IMR-90 (cell line): ENCODE data around the gene PPFIA2. TPM values are rescaled to one million over a fixed set of nuclear protein-coding genes. Genes with fewer than 3 reads are reported as not detected.

Experiments used
- ATAC-seq: fragments of 200-7000 bp; cut with Tn5 transposase; 2 replicates; pipeline ENCODE4 v1.9.1; 2020; ENCODE audit warnings: low read depth, mild to moderate bottlenecking, moderate library complexity
- BruUV-seq: library from RNA; stranded (reverse); fragments of 400-500 nt; replicated peaks from 2 replicates; lab custom pipeline; 2021; lab: Mats Ljungman, UMichigan
- CTCF ChIA-PET: fragments of 300-600 bp; formaldehyde crosslinking; extraction: SDS; loops from one replicate; lab custom pipeline; 2021; ENCODE audit warnings: antibody characterized with exemption; lab: Yijun Ruan, JAX
- POLR2A ChIA-PET: fragments of 300-600 bp; sonication (Branson Sonifier 250); formaldehyde crosslinking; loops from one replicate; lab custom pipeline; 2022; ENCODE audit warnings: antibody characterized with exemption; ENCODE audit not compliant: unreplicated experiment; lab: Charles Lee
- DNase-seq: peaks from one replicate; pipeline ENCODE4 v3.0.0; 2013
- H2AFZ ChIP-seq: replicated peaks from 2 replicates; pipeline ENCODE3; 2013; ENCODE audit warnings: low read length, mild to moderate bottlenecking; ENCODE audit not compliant: poor library complexity
- H2AK5ac ChIP-seq: 2 replicates; pipeline ENCODE4 v1.6.1; 2013; ENCODE audit warnings: low read depth, low read length, inconsistent platforms
- H2AK9ac ChIP-seq: replicated peaks from 2 replicates; pipeline ENCODE3; 2013; ENCODE audit warnings: mild to moderate bottlenecking, low read depth, low read length, moderate library complexity; ENCODE audit not compliant: poor library complexity
- H2BK120ac ChIP-seq: 2 replicates; pipeline ENCODE4 v1.6.1; 2013; ENCODE audit warnings: low read depth, low read length, inconsistent platforms
- H2BK15ac ChIP-seq: 3 replicates; pipeline ENCODE4 v1.6.1; 2013; ENCODE audit warnings: low read depth, low read length, inconsistent platforms
- H2BK20ac ChIP-seq: 2 replicates; pipeline ENCODE4 v1.6.1; 2013; ENCODE audit warnings: low read depth, mild to moderate bottlenecking, inconsistent platforms, low read length, moderate library complexity
- H2BK5ac ChIP-seq: 2 replicates; pipeline ENCODE4 v1.6.1; 2013; ENCODE audit warnings: mild to moderate bottlenecking, low read depth, low read length, inconsistent platforms; ENCODE audit not compliant: poor library complexity, severe bottlenecking
- H3K14ac ChIP-seq: replicated peaks from 2 replicates; pipeline ENCODE4 v1.6.1; 2013; ENCODE audit warnings: low read depth, low read length, inconsistent platforms
- H3K18ac ChIP-seq: 2 replicates; pipeline ENCODE4 v1.6.1; 2013; ENCODE audit warnings: low read depth, low read length, control low read depth
- H3K23ac ChIP-seq: 2 replicates; pipeline ENCODE4 v1.6.1; 2013; ENCODE audit warnings: low read depth, low read length, inconsistent platforms
- H3K27ac ChIP-seq: 2 replicates; pipeline ENCODE4 v1.5.1; 2013; ENCODE audit warnings: mild to moderate bottlenecking, control low read depth, low read length; ENCODE audit not compliant: insufficient read depth
- H3K27me3 ChIP-seq: 2 replicates; pipeline ENCODE4 v1.6.1; 2013; ENCODE audit warnings: low read length; ENCODE audit not compliant: control insufficient read depth, insufficient read depth
- H3K36me3 ChIP-seq: 2 replicates; pipeline ENCODE4 v1.6.1; 2013; ENCODE audit warnings: low read length, mixed read lengths; ENCODE audit not compliant: control insufficient read depth, insufficient read depth
- H3K4ac ChIP-seq: 2 replicates; pipeline ENCODE4 v1.6.1; 2013; ENCODE audit warnings: low read depth, low read length, inconsistent platforms
- H3K4me1 ChIP-seq: 2 replicates; pipeline ENCODE4 v1.6.1; 2013; ENCODE audit warnings: low read length, mixed read lengths; ENCODE audit not compliant: control insufficient read depth, insufficient read depth
- H3K4me2 ChIP-seq: 2 replicates; pipeline ENCODE4 v1.6.1; 2013; ENCODE audit warnings: low read depth, mild to moderate bottlenecking, control low read depth, low read length, moderate library complexity
- H3K4me3 ChIP-seq: 2 replicates; pipeline ENCODE4 v1.5.1; 2013; ENCODE audit warnings: low read depth, mild to moderate bottlenecking, control low read depth, low read length, moderate library complexity; ENCODE audit not compliant: insufficient read depth
- H3K56ac ChIP-seq: 2 replicates; pipeline ENCODE4 v1.6.1; 2013; ENCODE audit warnings: low read length, inconsistent platforms; ENCODE audit not compliant: insufficient read depth; ENCODE audit errors: extremely low read depth
- H3K79me1 ChIP-seq, 2 experiments: 2 replicates each; pipeline ENCODE4 v1.6.1; 2013; ENCODE audit warnings: low read length in 2 of 2, inconsistent platforms in 1 of 2, low read depth in 1 of 2
- H3K9ac ChIP-seq: 2 replicates; pipeline ENCODE4 v1.6.1; 2013; ENCODE audit warnings: low read depth, low read length, control low read depth
- H3K9me1 ChIP-seq: 2 replicates; pipeline ENCODE4 v1.6.1; 2013; ENCODE audit warnings: low read length, inconsistent platforms; ENCODE audit not compliant: insufficient read depth
- H3K9me3 ChIP-seq: 2 replicates; pipeline ENCODE4 v1.6.1; 2013; ENCODE audit warnings: low read length; ENCODE audit not compliant: control insufficient read depth, insufficient read depth
- H4K20me1 ChIP-seq: 2 replicates; pipeline ENCODE4 v1.6.1; 2013; ENCODE audit warnings: low read length, inconsistent platforms; ENCODE audit not compliant: insufficient read depth
- H4K5ac ChIP-seq: 2 replicates; pipeline ENCODE4 v1.6.1; 2013; ENCODE audit warnings: mild to moderate bottlenecking, low read depth, low read length, control low read depth
- H4K8ac ChIP-seq, 2 experiments: 2 replicates each; pipeline ENCODE4 v1.6.1; 2013; ENCODE audit warnings: low read depth in 2 of 2, low read length in 2 of 2, control low read depth in 1 of 2, inconsistent platforms in 1 of 2
- H4K91ac ChIP-seq: 2 replicates; pipeline ENCODE4 v1.6.1; 2013; ENCODE audit warnings: low read depth, low read length, inconsistent platforms; ENCODE audit not compliant: insufficient read depth
- CEBPB ChIP-seq: IDR thresholded peaks from 2 replicates; pipeline ENCODE4 v1.6.1; 2012; ENCODE audit warnings: low read depth, low read length, improper control_type of control experiment
- CHD1 ChIP-seq: IDR thresholded peaks from 2 replicates; pipeline ENCODE4 v1.6.1; 2012; ENCODE audit warnings: low read depth, low read length, improper control_type of control experiment
- ELK1 ChIP-seq: fragments of 150-350 bp; IDR thresholded peaks from 2 replicates; pipeline ENCODE4 v1.6.1; 2016; ENCODE audit warnings: low read depth, mild to moderate bottlenecking, low read length, moderate library complexity, borderline replicate concordance
- RAD21 ChIP-seq: IDR thresholded peaks from 2 replicates; pipeline ENCODE4 v1.6.1; 2012; ENCODE audit warnings: low read length, improper control_type of control experiment
- RCOR1 ChIP-seq: IDR thresholded peaks from 2 replicates; pipeline ENCODE4 v1.6.1; 2012; ENCODE audit warnings: mild to moderate bottlenecking, low read length, improper control_type of control experiment; ENCODE audit not compliant: insufficient replicate concordance
- USF2 ChIP-seq: fragments of 150-350 bp; IDR thresholded peaks from 2 replicates; pipeline ENCODE4 v1.6.1; 2017; ENCODE audit warnings: mild to moderate bottlenecking, antibody characterized with exemption, low read length, low read depth
- WGBS, 2 experiments: methylation state at CpG; one replicate each; pipeline versions ENCODE4 v1.1.5 to v1.1.7; 2013; ENCODE audit warnings: missing lambda C conversion rate in 2 of 2; ENCODE audit not compliant: insufficient read length in 1 of 2; ENCODE audit errors: extremely low coverage in 2 of 2; 5-methylcytosine and 5-hydroxymethylcytosine counted together
- dilution Hi-C: fragments of 300-500 bp; cut with HindIII; formaldehyde crosslinking; loops from one replicate; pipeline ENCODE4 v1.14.3; 2018; ENCODE audit warnings: low sequenced_read_pairs; ENCODE audit not compliant: unreplicated experiment
- in situ Hi-C: fragments of 300-500 bp; cut with MboI; formaldehyde crosslinking; loops from 3 replicates; pipeline ENCODE4 v1.14.3; 2019; ENCODE audit warnings: low sequenced_read_pairs, inconsistent platforms, mixed read lengths
- intact Hi-C: fragments of 100-400 bp; cut with micrococcal nuclease; formaldehyde crosslinking; loops from 2 replicates; pipeline ENCODE4 v1.10.0; 2022
- polyA plus RNA-seq, 3 experiments: library from polyadenylated mRNA; depleted of rRNA; stranded (reverse); fragments of >200 nt; gene quantifications; 2 replicates each; pipeline ENCODE4 v1.2.3, GENCODE V29; 2012; ENCODE audit warnings: low replicate concordance in 1 of 3
- total RNA-seq: library from RNA; depleted of rRNA; stranded (reverse); fragments of >200 nt; gene quantifications from 2 replicates; pipeline ENCODE4 v1.2.3, GENCODE V29; 2012
- TF ChIP-seq, protein P1 (sequence below): conservative IDR thresholded peaks from 2 replicates; pipeline ENCODE4 v1.5.1; 2012; ENCODE audit warnings: mild to moderate bottlenecking, low read depth, low read length, improper control_type of control experiment

PPFIA2 gene
- total and polyA plus RNA-seq, 2 of the 4 experiments (the other 2 are of a cell fraction): 0.29 to 1.3 TPM

- in situ Hi-C loops (no loop called here), intact Hi-C loops (no loop called here), dilution Hi-C loops (no loop called here)
- Histone ChIP-seq H4K20me1 (no peaks in the 10 kb centered on the region), H2AK5ac (no peak overlapping the region), H3K9ac (no peak overlapping the region), H3K27me3 (no peaks in the 10 kb centered on the region), H3K4ac (no peak overlapping the region), H2BK120ac (no peak overlapping the region), H3K14ac (no peak overlapping the region), H4K5ac (no peak overlapping the region), H3K18ac (no peak overlapping the region), H2BK15ac (no peak overlapping the region), H3K56ac (no peak overlapping the region), H4K91ac (no peak overlapping the region), H3K4me2 (no peak overlapping the region), H3K23ac (no peak overlapping the region), H3K27ac (no peak overlapping the region), H2BK20ac (no peak overlapping the region), H2AFZ (no peak overlapping the region), H3K4me1 (no peaks in the 10 kb centered on the region), H3K9me1 (no peaks in the 10 kb centered on the region), H3K9me3 (no peaks in the 10 kb centered on the region), H3K79me1 (no peaks in the 10 kb centered on the region), H2BK5ac (no peak overlapping the region), H3K36me3 (no peaks in the 10 kb centered on the region), H4K8ac (no peak overlapping the region), H2AK9ac (no peak overlapping the region), H3K4me3 (no peak overlapping the region)
- WGBS, 2 experiments: no CpG with 5 or more reads among the region's 1 CpG
- POLR2A ChIA-PET: no interaction called here
- no peak for DNase-seq
- TF ChIP-seq USF2 (no peak), ELK1 (no peak), RAD21 (no peak), CHD1 (no peak), RCOR1 (no peak), CEBPB (peak; percentile 53)
- TF ChIP-seq, protein P1, sequence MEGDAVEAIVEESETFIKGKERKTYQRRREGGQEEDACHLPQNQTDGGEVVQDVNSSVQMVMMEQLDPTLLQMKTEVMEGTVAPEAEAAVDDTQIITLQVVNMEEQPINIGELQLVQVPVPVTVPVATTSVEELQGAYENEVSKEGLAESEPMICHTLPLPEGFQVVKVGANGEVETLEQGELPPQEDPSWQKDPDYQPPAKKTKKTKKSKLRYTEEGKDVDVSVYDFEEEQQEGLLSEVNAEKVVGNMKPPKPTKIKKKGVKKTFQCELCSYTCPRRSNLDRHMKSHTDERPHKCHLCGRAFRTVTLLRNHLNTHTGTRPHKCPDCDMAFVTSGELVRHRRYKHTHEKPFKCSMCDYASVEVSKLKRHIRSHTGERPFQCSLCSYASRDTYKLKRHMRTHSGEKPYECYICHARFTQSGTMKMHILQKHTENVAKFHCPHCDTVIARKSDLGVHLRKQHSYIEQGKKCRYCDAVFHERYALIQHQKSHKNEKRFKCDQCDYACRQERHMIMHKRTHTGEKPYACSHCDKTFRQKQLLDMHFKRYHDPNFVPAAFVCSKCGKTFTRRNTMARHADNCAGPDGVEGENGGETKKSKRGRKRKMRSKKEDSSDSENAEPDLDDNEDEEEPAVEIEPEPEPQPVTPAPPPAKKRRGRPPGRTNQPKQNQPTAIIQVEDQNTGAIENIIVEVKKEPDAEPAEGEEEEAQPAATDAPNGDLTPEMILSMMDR: no peak
- no peak for ATAC-seq
- no TSS peak for BruUV-seq
- CTCF ChIA-PET: no interaction called here
Measured at GRCh38 chr12:81400024-81400423, 359.1 kb downstream of the PPFIA2 start.
